ENCODE results near the gene TNRC18.
"Not testable (repeated sequence)": the region's sequence is repeated elsewhere in the genome, so short reads cannot be mapped to it uniquely, and the experiment has no call there.

Gene TNRC18

DNA sequence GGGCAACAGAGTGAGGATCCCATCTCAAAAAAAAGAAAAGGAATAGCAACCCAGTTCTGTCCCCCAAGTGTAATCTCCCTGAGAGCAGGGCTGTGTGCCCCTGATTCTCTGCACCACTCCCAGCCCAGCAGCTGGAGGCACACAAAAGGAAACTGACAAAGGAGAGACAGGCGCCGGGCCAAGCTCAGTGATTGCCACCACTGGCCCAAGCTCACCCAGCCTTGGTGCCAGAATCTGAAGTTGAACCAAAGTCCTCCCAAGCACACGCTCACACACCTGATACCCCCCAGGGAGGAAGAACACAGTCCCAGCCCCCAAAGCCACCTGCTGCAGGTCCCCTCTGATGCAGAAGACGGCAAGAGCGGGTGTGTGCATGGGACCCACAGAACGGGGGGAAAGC, 50.3 kb downstream of the TNRC18 start:
- H3K4me3 ChIP-seq (ENCODE audit: control insufficient read depth, low read depth, low read length), result no peak overlapping the region
- TF ChIP-seq, protein P1, sequence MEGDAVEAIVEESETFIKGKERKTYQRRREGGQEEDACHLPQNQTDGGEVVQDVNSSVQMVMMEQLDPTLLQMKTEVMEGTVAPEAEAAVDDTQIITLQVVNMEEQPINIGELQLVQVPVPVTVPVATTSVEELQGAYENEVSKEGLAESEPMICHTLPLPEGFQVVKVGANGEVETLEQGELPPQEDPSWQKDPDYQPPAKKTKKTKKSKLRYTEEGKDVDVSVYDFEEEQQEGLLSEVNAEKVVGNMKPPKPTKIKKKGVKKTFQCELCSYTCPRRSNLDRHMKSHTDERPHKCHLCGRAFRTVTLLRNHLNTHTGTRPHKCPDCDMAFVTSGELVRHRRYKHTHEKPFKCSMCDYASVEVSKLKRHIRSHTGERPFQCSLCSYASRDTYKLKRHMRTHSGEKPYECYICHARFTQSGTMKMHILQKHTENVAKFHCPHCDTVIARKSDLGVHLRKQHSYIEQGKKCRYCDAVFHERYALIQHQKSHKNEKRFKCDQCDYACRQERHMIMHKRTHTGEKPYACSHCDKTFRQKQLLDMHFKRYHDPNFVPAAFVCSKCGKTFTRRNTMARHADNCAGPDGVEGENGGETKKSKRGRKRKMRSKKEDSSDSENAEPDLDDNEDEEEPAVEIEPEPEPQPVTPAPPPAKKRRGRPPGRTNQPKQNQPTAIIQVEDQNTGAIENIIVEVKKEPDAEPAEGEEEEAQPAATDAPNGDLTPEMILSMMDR (IDR thresholded peaks at IDR 0.05; ENCODE audit: control insufficient read depth, insufficient read depth, low read depth, low read length, missing control alignments), result no peak
- no peak for DNase-seq (ENCODE audit: low read depth)

DNA sequence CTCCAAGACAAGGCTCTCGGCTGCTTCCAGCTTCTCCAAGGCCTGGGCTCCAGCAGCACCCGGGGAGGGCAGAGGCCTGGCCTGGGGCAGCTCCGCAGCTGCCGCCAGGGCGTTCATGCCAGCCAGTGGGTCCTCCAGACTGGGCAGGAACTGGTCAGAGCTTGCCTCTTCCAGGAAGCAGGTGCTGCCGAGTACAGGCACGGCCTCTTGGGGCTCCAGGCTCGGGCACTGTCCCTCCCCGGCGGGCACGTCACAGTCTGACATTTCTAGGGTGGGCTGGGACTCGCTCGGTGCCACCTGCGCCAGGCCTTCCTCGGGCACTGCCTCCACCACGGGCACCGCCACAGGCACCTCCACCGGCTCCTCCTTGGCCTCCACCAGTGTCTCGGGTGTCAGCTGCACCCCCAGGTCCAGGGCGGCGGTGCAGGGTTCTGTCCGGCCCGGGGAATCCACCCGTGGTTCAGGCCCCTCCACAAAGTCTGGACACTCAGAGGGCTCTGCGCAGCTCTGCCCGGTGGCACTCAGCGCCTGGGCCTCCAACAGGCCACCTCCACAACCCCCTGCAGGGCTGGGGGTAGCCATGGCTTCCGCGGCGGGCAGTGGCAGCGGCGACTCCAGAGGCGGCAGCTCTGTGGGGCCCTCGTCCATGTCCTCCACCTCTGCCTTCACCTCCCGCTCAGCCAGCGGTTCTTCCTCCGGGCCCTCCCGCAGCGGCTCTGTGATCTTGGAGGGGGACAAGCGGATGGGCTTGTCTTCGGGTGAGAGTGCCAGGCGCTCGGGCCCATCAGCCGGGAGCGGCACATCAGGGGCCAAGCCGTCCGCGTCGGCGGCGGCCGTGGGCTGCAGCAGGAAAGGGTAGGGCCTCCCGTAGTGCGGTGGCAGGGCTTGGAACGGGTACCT, 52.9 kb downstream of the TNRC18 start:
- no peak for DNase-seq (ENCODE audit: low read depth)
- H3K4me3 ChIP-seq (ENCODE audit: control insufficient read depth, low read depth, low read length), result no peak overlapping the region

DNA sequence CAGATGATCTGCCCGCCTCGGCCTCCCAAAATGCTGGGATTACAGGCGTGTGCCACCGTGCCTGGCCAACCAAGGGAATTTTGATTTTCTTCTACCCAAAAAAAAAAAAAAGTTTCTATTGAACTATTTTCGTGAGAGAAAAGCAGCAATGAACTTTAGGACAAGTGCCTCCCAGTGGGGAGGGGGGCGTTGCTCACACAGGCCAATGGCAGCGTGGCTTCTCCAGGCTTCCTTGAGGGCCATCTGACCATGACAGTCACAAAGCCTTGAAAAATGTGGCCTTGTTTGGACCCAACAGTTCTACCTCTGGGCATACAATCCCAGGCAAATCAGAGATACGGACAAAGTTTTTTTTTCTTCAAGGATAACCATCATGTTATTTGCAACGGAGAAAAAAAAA, 56.0 kb downstream of the TNRC18 start:
- no peak for DNase-seq (ENCODE audit: low read depth)
- no peak overlapping the region for H3K4me3 ChIP-seq (ENCODE audit: control insufficient read depth, low read depth, low read length)
- TF ChIP-seq, protein P1 (IDR thresholded peaks at IDR 0.05; ENCODE audit: control insufficient read depth, insufficient read depth, low read depth, low read length, missing control alignments), result no peak

More for the DNA sequence above, 52.9 kb downstream of the TNRC18 start:
- TF ChIP-seq, protein P1 (IDR thresholded peaks at IDR 0.05; ENCODE audit: control insufficient read depth, insufficient read depth, low read depth, low read length, missing control alignments), result no peak

DNA sequence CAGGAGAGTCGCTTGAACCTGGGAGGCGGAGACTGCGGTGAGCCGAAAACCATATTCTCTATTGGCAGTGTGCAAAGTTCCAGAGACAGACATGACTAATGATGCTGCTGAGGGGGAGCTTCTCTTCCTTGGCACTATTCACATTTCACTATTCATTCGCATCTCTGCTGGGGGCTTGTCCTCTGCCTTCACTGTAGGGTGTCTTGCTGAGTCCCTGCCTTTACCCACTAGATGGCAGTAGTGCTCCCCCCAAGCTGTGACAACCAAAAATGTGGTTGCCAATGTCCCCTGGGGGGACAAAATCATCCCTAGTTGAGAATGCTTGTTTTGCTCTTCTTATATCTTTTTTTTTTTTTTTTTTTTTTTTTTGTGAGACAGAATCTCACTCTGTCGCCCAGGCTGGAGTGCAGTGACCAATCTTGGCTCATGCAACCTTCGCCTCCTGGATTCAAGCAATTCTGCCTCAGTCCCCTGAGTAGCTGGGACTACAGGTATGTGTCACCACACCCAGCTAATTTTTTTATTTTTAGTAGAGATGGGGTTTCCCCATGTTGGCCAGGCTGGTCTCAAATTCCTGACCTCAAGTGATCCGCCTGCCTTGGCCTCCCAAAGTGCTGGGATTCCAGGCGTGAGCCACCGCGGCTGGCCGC, 57.5 kb downstream of the TNRC18 start:
- TF ChIP-seq, protein P1 (IDR thresholded peaks at IDR 0.05; ENCODE audit: control insufficient read depth, insufficient read depth, low read depth, low read length, missing control alignments), result peak; percentile 87
- H3K4me3 ChIP-seq (ENCODE audit: control insufficient read depth, low read depth, low read length), result not testable (repeated sequence)
- peak; percentile 28 for DNase-seq (ENCODE audit: low read depth)

DNA sequence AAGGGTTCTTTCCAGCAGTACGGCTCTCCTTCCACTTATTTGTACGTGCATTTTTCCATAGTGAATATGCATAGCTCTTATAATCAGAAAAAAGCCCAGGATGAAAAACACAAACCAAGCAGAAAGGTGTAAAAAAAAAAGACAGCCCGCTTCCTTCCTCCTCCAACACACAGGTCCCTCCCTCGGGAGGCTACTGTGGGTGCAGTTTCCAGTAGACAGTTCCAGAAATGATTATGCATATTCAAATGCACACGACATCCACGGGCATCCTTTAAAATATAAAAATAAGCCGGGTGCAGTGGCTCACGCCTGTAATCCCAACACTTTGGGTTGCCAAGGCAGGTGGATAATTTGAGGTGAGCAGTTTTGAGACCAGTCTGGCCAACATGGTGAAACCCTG, 59.9 kb downstream of the TNRC18 start:
- TF ChIP-seq, protein P1 (IDR thresholded peaks at IDR 0.05; ENCODE audit: control insufficient read depth, insufficient read depth, low read depth, low read length, missing control alignments), result no peak
- no peak overlapping the region for H3K4me3 ChIP-seq (ENCODE audit: control insufficient read depth, low read depth, low read length)
- DNase-seq (ENCODE audit: low read depth), result no peak

DNA sequence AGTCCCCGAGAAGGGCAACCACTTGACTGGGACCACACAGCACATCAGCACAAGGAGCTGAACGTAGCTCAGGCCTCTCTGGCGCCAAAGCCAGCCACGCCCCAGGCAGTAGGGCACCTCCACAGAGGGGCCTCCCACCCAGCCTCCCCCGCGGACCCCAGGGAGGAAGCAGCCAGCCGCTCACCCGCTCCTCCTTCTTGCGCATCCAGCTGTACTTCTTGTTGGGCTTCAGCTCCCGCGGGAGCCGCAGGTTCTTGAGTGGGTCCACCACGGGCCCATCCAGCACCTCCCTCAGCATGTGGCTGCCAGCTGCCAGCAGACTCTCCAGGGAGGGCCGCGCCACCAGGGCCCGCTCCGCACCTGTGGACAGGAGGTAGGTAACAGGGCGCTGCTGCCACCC, 61.2 kb downstream of the TNRC18 start:
- DNase-seq (ENCODE audit: low read depth), result no peak
- H3K4me3 ChIP-seq (ENCODE audit: control insufficient read depth, low read depth, low read length), result no peak overlapping the region
- TF ChIP-seq, protein P1 (IDR thresholded peaks at IDR 0.05; ENCODE audit: control insufficient read depth, insufficient read depth, low read depth, low read length, missing control alignments), result no peak

Measured in AG09309 (cell line).